ENCODE measurements around the gene ATG4B. TPM values are rescaled to one million over a fixed set of nuclear protein-coding genes. Genes with fewer than 3 reads are reported as not detected.

Gene ATG4B
- total RNA-seq (2021; fragmentation: NEBNext Ultra II Directional; extraction: Animal tissue kit (Norgen Biotek cat#: 25700)) (93.7 and 103 TPM in 2 replicates), polyA plus RNA-seq (2011; rRNA removed) (155 and 189 TPM in 2 replicates), polyA minus RNA-seq (2011; rRNA and poly(A)+ RNA removed) (135 and 164 TPM in 2 replicates)
- polyA plus RNA-seq (2011; cell fraction: cytosol; rRNA removed), result 126 TPM
- polyA plus RNA-seq (2011; cell fraction: nucleus; rRNA removed), result 463 TPM
- polyA plus RNA-seq (2012, experiment 1 of 2), result 95.7 to 118 TPM (median 113 TPM) in 4 replicates
- polyA plus RNA-seq (2012, experiment 2 of 2), result 126 TPM
- polyA plus RNA-seq (2013, experiment 1 of 2), result 66.7 TPM
- 63.5 TPM for polyA plus RNA-seq (2013, experiment 2 of 2)
- polyA minus RNA-seq (2011; cell fraction: cytosol; rRNA and poly(A)+ RNA removed), result 65.7 TPM
- polyA minus RNA-seq (2011; cell fraction: nucleus; rRNA and poly(A)+ RNA removed), result 123 TPM
- long read RNA-seq, experiment 1, transcript ATG4B-205 (13 exons, 2,878 nt), result major isoform, 6 of 49 reads
- long read RNA-seq, experiment 1, partial matches to known transcripts, result 24 of 49 reads
- long read RNA-seq, experiment 1, other reads (novel, unspliced or antisense), result 16 of 49 reads
- long read RNA-seq, experiment 2, partial matches to known transcripts, result 3 of 13 reads
- long read RNA-seq, experiment 2, other reads (novel, unspliced or antisense), result 2 of 13 reads

GRCh38 chr2:241637018-241637794 lies at the start of gene ATG4B, which contains the start of gene THAP4:
Gene ATG4B (plus strand): TSS chr2:241637693. CDS start chr2:241637715, 22 bp downstream.
Gene THAP4 (minus strand): TSS chr2:241637158. CDS start chr2:241637017, 141 bp downstream.
- H2BK20ac ChIP-seq (ENCODE audit: low read length), result no peak within 1 kb of the TSS
- H3K18ac ChIP-seq (ENCODE audit: extremely low read depth, low read length), result peak within 1 kb of the TSS; percentile 96; the same call in 1 of the 2 replicates
- POLR2A ChIA-PET (ENCODE audit: partially characterized antibody), result interaction anchor here (0.5 to 2.7 kb wide), 19 partner anchors 10 to 935 kb away, joined by 3 to 8 read pairs (median 4); partner anchors contain the start of genes DTYMK, HDLBP, ING5 and PASK
- peak within 1 kb of the TSS; percentile 93 for H2BK120ac ChIP-seq (replicated peaks; ENCODE audit: low read depth, low read length)
- H2BK12ac ChIP-seq (ENCODE audit: low read depth, low read length), result 0 out of 2 replicates have a peak within 1 kb of the TSS, but pooled peaks have one; percentile 6
- CTCF ChIA-PET (ENCODE audit: partially characterized antibody), result interaction anchor here (0.6 to 2.4 kb wide), 3 partner anchors 21 to 405 kb away, joined by 3 to 13 read pairs (median 3); no protein-coding TSS in a partner anchor
- H3K56ac ChIP-seq (replicated peaks; ENCODE audit: insufficient read length, low read depth, low read length), result peak within 1 kb of the TSS; percentile 98
- peak within 1 kb of the TSS; percentile 83 to 90 for H3K4me2 ChIP-seq (ENCODE audit: insufficient read depth in 1 of 2, low read depth in 2 of 2, low read length in 2 of 2)
- no peaks in the 10 kb centered on the region for H3K9me3 ChIP-seq (ENCODE audit: insufficient read depth in 2 of 2, low read depth in 1 of 2, low read length in 1 of 2)
- H4K20me1 ChIP-seq (replicated peaks in 1 of 2; ENCODE audit: control insufficient read depth in 1 of 2, insufficient read depth in 2 of 2, low read length in 2 of 2), result peaks cover 24 to 30% of the 10 kb centered on the region in 2 experiments
- H4K91ac ChIP-seq (replicated peaks; ENCODE audit: insufficient read length, low read length), result peak within 1 kb of the TSS; percentile 73
- peak within 1 kb of the TSS; percentile 99 for H4K5ac ChIP-seq (ENCODE audit: insufficient read length, low read depth, low read length)
- H3K27ac ChIP-seq (ENCODE audit: low read depth, low read length), result peak within 1 kb of the TSS; percentile 97
- peak within 1 kb of the TSS; percentile 94 for H2AFZ ChIP-seq (ENCODE audit: low read length)
- H2BK15ac ChIP-seq (ENCODE audit: low read length), result peak within 1 kb of the TSS; percentile 98; the same call in 1 of the 2 replicates
- peaks cover 0 to 10% (median 6%) of the 10 kb centered on the region in 4 experiments; a peak in 6 of 7 replicates for H3K4me1 ChIP-seq (replicated peaks in 1 of 4; ENCODE audit: control insufficient read depth in 3 of 4, insufficient read depth in 4 of 4, low read length in 3 of 4)
- FAIRE-seq (no peak), DNase-seq (ENCODE audit: low read depth in 1 of 2, low spot score in 2 of 2) (peak; percentile 73 to 90)
- H2BK5ac ChIP-seq (ENCODE audit: low read depth, low read length), result peak within 1 kb of the TSS; percentile 100
- H3K27me3 ChIP-seq (replicated peaks in 1 of 4; ENCODE audit: control insufficient read depth in 3 of 4, extremely low read depth in 1 of 4, insufficient read depth in 3 of 4, low read length in 3 of 4), result no peaks in the 10 kb centered on the region
- no peak within 1 kb of the TSS for H3K14ac ChIP-seq (ENCODE audit: insufficient read length)
- peak within 1 kb of the TSS; percentile 98 for H4K8ac ChIP-seq (ENCODE audit: extremely low read depth, insufficient read depth, low read length)
- peak within 1 kb of the TSS; percentile 84 for H3K4ac ChIP-seq (replicated peaks; ENCODE audit: insufficient read length, low read depth, low read length)
- peaks cover 4% of the 10 kb centered on the region; the same call in 1 of the 2 replicates for H3K23me2 ChIP-seq (ENCODE audit: low read depth, low read length)
- peaks cover 29% of the 10 kb centered on the region for H3K79me1 ChIP-seq (ENCODE audit: low read depth, low read length)
- peaks cover 23 to 68% of the 10 kb centered on the region in 2 experiments for H3K79me2 ChIP-seq (ENCODE audit: control insufficient read depth in 1 of 2, insufficient read depth in 2 of 2, low read length in 2 of 2)
- WGBS, 2 experiments (ENCODE audit: extremely low coverage in 1 of 2, insufficient coverage in 1 of 2, insufficient read length in 1 of 2, insufficient replicate concordance in 2 of 2, low coverage in 1 of 2, low lambda C conversion rate in 2 of 2, missing lambda C conversion rate in 1 of 2), result 1% methylated on average over 61 of the region's 123 CpGs; no CpG with 5 or more reads in 1 of the 2 experiments
- peaks cover 6 to 19% (median 17%) of the 10 kb centered on the region in 4 experiments; a peak in 6 of 8 replicates for H3K36me3 ChIP-seq (ENCODE audit: control insufficient read depth in 2 of 4, insufficient read depth in 4 of 4, low read length in 3 of 4)
- H3K23ac ChIP-seq (ENCODE audit: insufficient read length), result no peak within 1 kb of the TSS
- H2AK5ac ChIP-seq (ENCODE audit: low read depth, low read length), result no peak within 1 kb of the TSS
- H3K4me3 ChIP-seq (ENCODE audit: extremely low read depth in 1 of 4, insufficient read depth in 2 of 4, low read depth in 3 of 4, low read length in 4 of 4), result peak within 1 kb of the TSS; percentile 73 to 91 (median 86)
- peak within 1 kb of the TSS; percentile 88 to 98 (median 94) for H3K9ac ChIP-seq (replicated peaks in 1 of 4; ENCODE audit: extremely low read depth in 1 of 4, low read depth in 3 of 4, low read length in 3 of 4)
- TF ChIP-seq RXRA (IDR thresholded peaks at IDR 0.05; ENCODE audit: insufficient read depth, low read depth, low read length) (no peak), SIX5 (IDR thresholded peaks at IDR 0.05; ENCODE audit: low read depth, low read length) (peak; percentile 40; the same call in 1 of the 2 replicates), EGR1 (IDR thresholded peaks at IDR 0.05; ENCODE audit: borderline replicate concordance, low read depth, low read length) (peak; percentile 45; the same call in 1 of the 2 replicates), MAX (IDR thresholded peaks at IDR 0.05) (peak; percentile 75), BACH1 (IDR thresholded peaks at IDR 0.05; ENCODE audit: low read length) (peak; percentile 61; the same call in 1 of the 2 replicates), TAF7 (optimal IDR thresholded peaks at IDR 0.05; ENCODE audit: borderline replicate concordance, low read depth, low read length) (peak; percentile 84), MAFK (IDR thresholded peaks at IDR 0.05; ENCODE audit: low read depth, low read length) (no peak), ASH2L (IDR thresholded peaks at IDR 0.05; ENCODE audit: low read length) (peak; percentile 98)

All from H1 (cell line).